Measurements from ENCODE around the gene ISG15.

The ISG15 gene

DNA sequence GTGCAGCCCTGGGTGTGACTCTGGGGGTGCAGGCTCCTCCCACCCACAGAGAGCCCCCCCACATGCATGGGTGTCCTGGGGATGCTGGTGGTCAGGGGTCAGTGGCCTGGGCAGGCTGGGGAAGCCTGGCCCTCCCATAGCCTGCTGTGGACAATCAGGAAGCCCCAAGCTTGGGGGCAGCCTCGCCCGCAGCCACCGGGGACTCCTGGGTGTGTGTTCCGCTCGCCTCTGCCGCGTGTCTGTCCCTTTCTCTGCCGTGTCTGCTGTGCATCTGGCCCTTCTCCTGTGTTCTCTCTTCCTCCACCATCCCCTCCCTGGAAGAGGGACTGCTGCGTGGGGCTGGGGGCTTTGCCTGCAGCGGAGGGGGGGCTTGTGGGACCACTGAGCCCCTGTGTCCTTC is 29.5 kb downstream of the ISG15 start:
- H3K27ac ChIP-seq (ENCODE audit: low read depth, low read length): no peak overlapping the region
- no peak overlapping the region for H3K4me3 ChIP-seq (ENCODE audit: low read depth, low read length)
- peaks cover 17% of the 10 kb centered on the region for H3K4me1 ChIP-seq (ENCODE audit: control insufficient read depth, insufficient read depth, low read length)
- H3K36me3 ChIP-seq (ENCODE audit: control insufficient read depth, insufficient read depth, low read length): peaks cover 58% of the 10 kb centered on the region
- H3K27me3 ChIP-seq (ENCODE audit: control insufficient read depth, insufficient read depth, low read length): peaks cover 28% of the 10 kb centered on the region
- no peaks in the 10 kb centered on the region for H3K9me3 ChIP-seq (ENCODE audit: control insufficient read depth, insufficient read depth, low read depth, low read length)
- H3K9ac ChIP-seq (ENCODE audit: low read length): no peak overlapping the region

DNA sequence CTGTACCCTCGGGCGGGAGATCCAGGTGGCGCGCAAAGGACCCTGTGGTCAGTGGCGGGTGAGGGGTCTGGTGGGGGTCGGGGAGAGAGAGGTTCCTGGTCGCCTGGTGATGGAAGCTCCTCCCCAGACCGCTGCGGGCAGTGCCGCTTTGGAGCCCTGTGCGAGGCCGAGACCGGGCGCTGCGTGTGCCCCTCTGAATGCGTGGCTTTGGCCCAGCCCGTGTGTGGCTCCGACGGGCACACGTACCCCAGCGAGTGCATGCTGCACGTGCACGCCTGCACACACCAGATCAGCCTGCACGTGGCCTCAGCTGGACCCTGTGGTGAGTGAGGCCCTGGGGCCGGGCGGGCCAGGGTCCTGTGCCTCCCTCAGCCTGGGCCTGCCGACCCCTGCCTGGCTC is 30.1 kb downstream of the ISG15 start:
- no peak overlapping the region for H3K27ac ChIP-seq (ENCODE audit: low read depth, low read length)
- no peak overlapping the region for H3K4me3 ChIP-seq (ENCODE audit: low read depth, low read length)
- no peak overlapping the region for H3K9ac ChIP-seq (ENCODE audit: low read length)
- H3K36me3 ChIP-seq (ENCODE audit: control insufficient read depth, insufficient read depth, low read length): peaks cover 59% of the 10 kb centered on the region
- H3K27me3 ChIP-seq (ENCODE audit: control insufficient read depth, insufficient read depth, low read length): peaks cover 22% of the 10 kb centered on the region
- H3K9me3 ChIP-seq (ENCODE audit: control insufficient read depth, insufficient read depth, low read depth, low read length): no peaks in the 10 kb centered on the region
- H3K4me1 ChIP-seq (ENCODE audit: control insufficient read depth, insufficient read depth, low read length): peaks cover 17% of the 10 kb centered on the region

DNA sequence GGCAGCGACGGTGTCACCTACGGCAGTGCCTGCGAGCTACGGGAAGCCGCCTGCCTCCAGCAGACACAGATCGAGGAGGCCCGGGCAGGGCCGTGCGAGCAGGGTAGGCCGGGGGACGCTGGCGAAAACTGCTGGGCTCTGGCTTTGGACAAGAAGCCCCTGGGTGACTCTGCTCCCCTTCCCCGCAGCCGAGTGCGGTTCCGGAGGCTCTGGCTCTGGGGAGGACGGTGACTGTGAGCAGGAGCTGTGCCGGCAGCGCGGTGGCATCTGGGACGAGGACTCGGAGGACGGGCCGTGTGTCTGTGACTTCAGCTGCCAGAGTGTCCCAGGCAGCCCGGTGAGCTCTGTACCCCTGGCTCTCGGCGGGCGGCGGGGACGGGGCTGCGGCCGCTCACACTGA is 30.6 kb downstream of the ISG15 start:
- peaks cover 16% of the 10 kb centered on the region for H3K4me1 ChIP-seq (ENCODE audit: control insufficient read depth, insufficient read depth, low read length)
- H3K27me3 ChIP-seq (ENCODE audit: control insufficient read depth, insufficient read depth, low read length): peaks cover 17% of the 10 kb centered on the region
- H3K9ac ChIP-seq (ENCODE audit: low read length): no peak overlapping the region
- no peak overlapping the region for H3K4me3 ChIP-seq (ENCODE audit: low read depth, low read length)
- H3K9me3 ChIP-seq (ENCODE audit: control insufficient read depth, insufficient read depth, low read depth, low read length): no peaks in the 10 kb centered on the region
- peaks cover 59% of the 10 kb centered on the region for H3K36me3 ChIP-seq (ENCODE audit: control insufficient read depth, insufficient read depth, low read length)
- no peak overlapping the region for H3K27ac ChIP-seq (ENCODE audit: low read depth, low read length)

GRCh38 chr1:1044455-1045078 is 31.3 kb downstream of the ISG15 start:
- Histone ChIP-seq H3K4me1 (ENCODE audit: control insufficient read depth, insufficient read depth, low read length) (peaks cover 10% of the 10 kb centered on the region), H3K27me3 (ENCODE audit: control insufficient read depth, insufficient read depth, low read length) (peaks cover 11% of the 10 kb centered on the region), H3K36me3 (ENCODE audit: control insufficient read depth, insufficient read depth, low read length) (peaks cover 64% of the 10 kb centered on the region), H3K27ac (ENCODE audit: low read depth, low read length) (no peak overlapping the region), H3K9me3 (ENCODE audit: control insufficient read depth, insufficient read depth, low read depth, low read length) (no peaks in the 10 kb centered on the region), H3K9ac (ENCODE audit: low read length) (no peak overlapping the region), H3K4me3 (ENCODE audit: low read depth, low read length) (no peak overlapping the region)

DNA sequence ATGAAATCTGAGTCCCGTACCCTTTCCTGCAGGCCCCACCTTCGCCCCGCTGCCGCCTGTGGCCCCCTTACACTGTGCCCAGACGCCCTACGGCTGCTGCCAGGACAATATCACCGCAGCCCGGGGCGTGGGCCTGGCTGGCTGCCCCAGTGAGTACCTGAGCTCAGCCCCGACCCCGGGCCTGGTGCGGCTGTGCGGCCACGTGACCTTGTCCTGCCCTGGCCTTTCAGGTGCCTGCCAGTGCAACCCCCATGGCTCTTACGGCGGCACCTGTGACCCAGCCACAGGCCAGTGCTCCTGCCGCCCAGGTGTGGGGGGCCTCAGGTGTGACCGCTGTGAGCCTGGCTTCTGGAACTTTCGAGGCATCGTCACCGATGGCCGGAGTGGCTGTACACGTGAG is 31.8 kb downstream of the ISG15 start:
- Histone ChIP-seq H3K27me3 (ENCODE audit: control insufficient read depth, insufficient read depth, low read length) (peaks cover 5% of the 10 kb centered on the region), H3K36me3 (ENCODE audit: control insufficient read depth, insufficient read depth, low read length) (peaks cover 66% of the 10 kb centered on the region)

DNA sequence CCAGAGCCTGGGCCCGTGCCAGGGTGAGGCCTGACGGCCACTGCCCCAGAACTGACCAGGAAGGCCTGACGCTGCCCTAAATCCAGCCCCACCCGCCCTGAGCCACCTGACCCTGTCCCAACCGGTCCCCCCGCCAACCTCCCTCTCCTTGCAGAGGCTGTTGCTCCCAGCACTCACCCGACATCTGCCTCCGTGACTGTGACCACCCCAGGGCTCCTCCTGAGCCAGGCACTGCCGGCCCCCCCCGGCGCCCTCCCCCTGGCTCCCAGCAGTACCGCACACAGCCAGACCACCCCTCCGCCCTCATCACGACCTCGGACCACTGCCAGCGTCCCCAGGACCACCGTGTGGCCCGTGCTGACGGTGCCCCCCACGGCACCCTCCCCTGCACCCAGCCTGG is 32.9 kb downstream of the ISG15 start:
- Histone ChIP-seq H3K4me1 (ENCODE audit: control insufficient read depth, insufficient read depth, low read length) (no peaks in the 10 kb centered on the region), H3K9me3 (ENCODE audit: control insufficient read depth, insufficient read depth, low read depth, low read length) (no peaks in the 10 kb centered on the region), H3K27ac (ENCODE audit: low read depth, low read length) (no peak overlapping the region), H3K27me3 (ENCODE audit: control insufficient read depth, insufficient read depth, low read length) (no peaks in the 10 kb centered on the region), H3K9ac (ENCODE audit: low read length) (no peak overlapping the region), H3K36me3 (ENCODE audit: control insufficient read depth, insufficient read depth, low read length) (peaks cover 73% of the 10 kb centered on the region), H3K4me3 (ENCODE audit: low read depth, low read length) (no peak overlapping the region)

More for the DNA sequence above, 31.8 kb downstream of the ISG15 start:
- H3K4me3 ChIP-seq (ENCODE audit: low read depth, low read length): no peak overlapping the region
- H3K27ac ChIP-seq (ENCODE audit: low read depth, low read length): no peak overlapping the region
- H3K9me3 ChIP-seq (ENCODE audit: control insufficient read depth, insufficient read depth, low read depth, low read length): no peaks in the 10 kb centered on the region
- peaks cover 4% of the 10 kb centered on the region for H3K4me1 ChIP-seq (ENCODE audit: control insufficient read depth, insufficient read depth, low read length)
- no peak overlapping the region for H3K9ac ChIP-seq (ENCODE audit: low read length)

DNA sequence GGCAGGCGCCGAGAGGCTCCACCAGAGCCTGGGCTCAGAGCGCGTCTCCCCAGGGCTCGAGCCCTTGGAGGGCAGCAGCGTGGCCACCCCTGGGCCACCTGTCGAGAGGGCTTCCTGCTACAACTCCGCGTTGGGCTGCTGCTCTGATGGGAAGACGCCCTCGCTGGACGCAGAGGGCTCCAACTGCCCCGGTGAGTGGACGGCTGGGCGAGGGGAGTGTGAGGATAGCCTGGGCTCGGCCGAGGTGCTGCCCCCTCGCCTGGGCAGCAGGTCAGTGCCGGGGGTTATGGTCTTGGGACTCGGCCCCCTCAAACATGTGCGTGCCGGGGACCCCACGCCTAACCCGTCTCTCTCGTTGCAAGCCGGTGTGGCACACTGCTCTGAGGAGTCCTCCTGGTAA is 33.5 kb downstream of the ISG15 start:
- Histone ChIP-seq H3K9me3 (ENCODE audit: control insufficient read depth, insufficient read depth, low read depth, low read length) (no peaks in the 10 kb centered on the region), H3K4me3 (ENCODE audit: low read depth, low read length) (no peak overlapping the region), H3K36me3 (ENCODE audit: control insufficient read depth, insufficient read depth, low read length) (peaks cover 79% of the 10 kb centered on the region), H3K27me3 (ENCODE audit: control insufficient read depth, insufficient read depth, low read length) (no peaks in the 10 kb centered on the region), H3K27ac (ENCODE audit: low read depth, low read length) (no peak overlapping the region), H3K4me1 (ENCODE audit: control insufficient read depth, insufficient read depth, low read length) (no peaks in the 10 kb centered on the region), H3K9ac (ENCODE audit: low read length) (no peak overlapping the region)

GRCh38 chr1:1047407-1047806 is 34.1 kb downstream of the ISG15 start:
- Histone ChIP-seq H3K27me3 (ENCODE audit: control insufficient read depth, insufficient read depth, low read length) (no peaks in the 10 kb centered on the region), H3K9ac (ENCODE audit: low read length) (no peak overlapping the region), H3K4me3 (ENCODE audit: low read depth, low read length) (no peak overlapping the region), H3K27ac (ENCODE audit: low read depth, low read length) (no peak overlapping the region), H3K9me3 (ENCODE audit: control insufficient read depth, insufficient read depth, low read depth, low read length) (no peaks in the 10 kb centered on the region), H3K36me3 (ENCODE audit: control insufficient read depth, insufficient read depth, low read length) (peaks cover 79% of the 10 kb centered on the region), H3K4me1 (ENCODE audit: control insufficient read depth, insufficient read depth, low read length) (no peaks in the 10 kb centered on the region)

GRCh38 chr1:1047963-1048362 is 34.7 kb downstream of the ISG15 start:
- H3K9me3 ChIP-seq (ENCODE audit: control insufficient read depth, insufficient read depth, low read depth, low read length): no peaks in the 10 kb centered on the region
- H3K27me3 ChIP-seq (ENCODE audit: control insufficient read depth, insufficient read depth, low read length): no peaks in the 10 kb centered on the region
- H3K4me3 ChIP-seq (ENCODE audit: low read depth, low read length): no peak overlapping the region
- no peak overlapping the region for H3K27ac ChIP-seq (ENCODE audit: low read depth, low read length)
- H3K9ac ChIP-seq (ENCODE audit: low read length): no peak overlapping the region
- peaks cover 80% of the 10 kb centered on the region for H3K36me3 ChIP-seq (ENCODE audit: control insufficient read depth, insufficient read depth, low read length)
- no peaks in the 10 kb centered on the region for H3K4me1 ChIP-seq (ENCODE audit: control insufficient read depth, insufficient read depth, low read length)

- Histone ChIP-seq H3K27ac (ENCODE audit: low read depth, low read length) (no peak overlapping the region), H3K36me3 (ENCODE audit: control insufficient read depth, insufficient read depth, low read length) (peaks cover 80% of the 10 kb centered on the region), H3K9ac (ENCODE audit: low read length) (no peak overlapping the region), H3K4me3 (ENCODE audit: low read depth, low read length) (no peak overlapping the region), H3K27me3 (ENCODE audit: control insufficient read depth, insufficient read depth, low read length) (no peaks in the 10 kb centered on the region), H3K9me3 (ENCODE audit: control insufficient read depth, insufficient read depth, low read depth, low read length) (no peaks in the 10 kb centered on the region), H3K4me1 (ENCODE audit: control insufficient read depth, insufficient read depth, low read length) (no peaks in the 10 kb centered on the region)
Observed at GRCh38 chr1:1048765-1049164, 35.5 kb downstream of the ISG15 start.

DNA sequence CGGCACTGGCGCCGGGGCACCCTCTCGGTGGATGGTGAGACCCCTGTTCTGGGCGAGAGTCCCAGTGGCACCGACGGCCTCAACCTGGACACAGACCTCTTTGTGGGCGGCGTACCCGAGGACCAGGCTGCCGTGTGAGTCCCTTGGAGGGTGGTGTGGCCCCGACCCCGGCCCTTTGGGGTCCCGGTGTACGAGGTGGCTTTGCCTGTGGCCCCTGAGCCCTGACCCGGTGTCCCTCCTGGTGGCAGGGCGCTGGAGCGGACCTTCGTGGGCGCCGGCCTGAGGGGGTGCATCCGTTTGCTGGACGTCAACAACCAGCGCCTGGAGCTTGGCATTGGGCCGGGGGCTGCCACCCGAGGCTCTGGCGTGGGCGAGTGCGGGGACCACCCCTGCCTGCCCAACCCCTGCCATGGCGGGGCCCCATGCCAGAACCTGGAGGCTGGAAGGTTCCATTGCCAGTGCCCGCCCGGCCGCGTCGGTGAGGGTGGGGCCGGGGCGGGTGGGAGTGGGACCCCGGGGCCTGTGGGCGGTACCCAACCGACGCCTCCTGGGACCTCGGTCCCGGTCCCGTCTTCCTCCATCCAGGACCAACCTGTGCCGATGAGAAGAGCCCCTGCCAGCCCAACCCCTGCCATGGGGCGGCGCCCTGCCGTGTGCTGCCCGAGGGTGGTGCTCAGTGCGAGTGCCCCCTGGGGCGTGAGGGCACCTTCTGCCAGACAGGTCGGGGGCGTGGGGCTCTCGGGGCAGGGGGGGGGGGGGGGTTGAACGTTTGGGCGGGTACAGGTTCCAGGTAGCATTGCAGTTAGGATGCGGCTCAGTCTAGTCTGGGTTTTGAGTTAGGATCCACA is 36.2 kb downstream of the ISG15 start:
- H3K9me3 ChIP-seq (ENCODE audit: control insufficient read depth, insufficient read depth, low read depth, low read length): no peaks in the 10 kb centered on the region
- no peaks in the 10 kb centered on the region for H3K27me3 ChIP-seq (ENCODE audit: control insufficient read depth, insufficient read depth, low read length)
- peaks cover 80% of the 10 kb centered on the region for H3K36me3 ChIP-seq (ENCODE audit: control insufficient read depth, insufficient read depth, low read length)
- H3K27ac ChIP-seq (ENCODE audit: low read depth, low read length): no peak overlapping the region
- no peak overlapping the region for H3K9ac ChIP-seq (ENCODE audit: low read length)
- no peaks in the 10 kb centered on the region for H3K4me1 ChIP-seq (ENCODE audit: control insufficient read depth, insufficient read depth, low read length)
- H3K4me3 ChIP-seq (ENCODE audit: low read depth, low read length): no peak overlapping the region

Data from HUES6 (cell line).